Epithelial cell of esophagus (primary cell): ENCODE measurements around the gene FAM131B.

ENCODE experiments used
- DNase-seq: peaks from one replicate; pipeline ENCODE4 v3.0.0; 2010; ENCODE audit warnings: low read depth
- H3K4me3 ChIP-seq: 2 replicates; pipeline ENCODE4 v1.5.1; 2011; ENCODE audit warnings: mild to moderate bottlenecking, low read length, control low read depth
- TF ChIP-seq, protein P1 (sequence below): IDR thresholded peaks from 2 replicates; pipeline ENCODE4 v1.5.1; 2011; ENCODE audit warnings: low read depth, mild to moderate bottlenecking, low read length, control low read depth, inconsistent platforms; ENCODE audit not compliant: insufficient read depth; ENCODE audit errors: missing control alignments

Gene FAM131B

GRCh38 chr7:143361552-143362130 lies 872 bp downstream of the FAM131B start:
- DNase-seq, result no peak
- no peak overlapping the region for H3K4me3 ChIP-seq
- TF ChIP-seq, protein P1, sequence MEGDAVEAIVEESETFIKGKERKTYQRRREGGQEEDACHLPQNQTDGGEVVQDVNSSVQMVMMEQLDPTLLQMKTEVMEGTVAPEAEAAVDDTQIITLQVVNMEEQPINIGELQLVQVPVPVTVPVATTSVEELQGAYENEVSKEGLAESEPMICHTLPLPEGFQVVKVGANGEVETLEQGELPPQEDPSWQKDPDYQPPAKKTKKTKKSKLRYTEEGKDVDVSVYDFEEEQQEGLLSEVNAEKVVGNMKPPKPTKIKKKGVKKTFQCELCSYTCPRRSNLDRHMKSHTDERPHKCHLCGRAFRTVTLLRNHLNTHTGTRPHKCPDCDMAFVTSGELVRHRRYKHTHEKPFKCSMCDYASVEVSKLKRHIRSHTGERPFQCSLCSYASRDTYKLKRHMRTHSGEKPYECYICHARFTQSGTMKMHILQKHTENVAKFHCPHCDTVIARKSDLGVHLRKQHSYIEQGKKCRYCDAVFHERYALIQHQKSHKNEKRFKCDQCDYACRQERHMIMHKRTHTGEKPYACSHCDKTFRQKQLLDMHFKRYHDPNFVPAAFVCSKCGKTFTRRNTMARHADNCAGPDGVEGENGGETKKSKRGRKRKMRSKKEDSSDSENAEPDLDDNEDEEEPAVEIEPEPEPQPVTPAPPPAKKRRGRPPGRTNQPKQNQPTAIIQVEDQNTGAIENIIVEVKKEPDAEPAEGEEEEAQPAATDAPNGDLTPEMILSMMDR, result no peak

DNA sequence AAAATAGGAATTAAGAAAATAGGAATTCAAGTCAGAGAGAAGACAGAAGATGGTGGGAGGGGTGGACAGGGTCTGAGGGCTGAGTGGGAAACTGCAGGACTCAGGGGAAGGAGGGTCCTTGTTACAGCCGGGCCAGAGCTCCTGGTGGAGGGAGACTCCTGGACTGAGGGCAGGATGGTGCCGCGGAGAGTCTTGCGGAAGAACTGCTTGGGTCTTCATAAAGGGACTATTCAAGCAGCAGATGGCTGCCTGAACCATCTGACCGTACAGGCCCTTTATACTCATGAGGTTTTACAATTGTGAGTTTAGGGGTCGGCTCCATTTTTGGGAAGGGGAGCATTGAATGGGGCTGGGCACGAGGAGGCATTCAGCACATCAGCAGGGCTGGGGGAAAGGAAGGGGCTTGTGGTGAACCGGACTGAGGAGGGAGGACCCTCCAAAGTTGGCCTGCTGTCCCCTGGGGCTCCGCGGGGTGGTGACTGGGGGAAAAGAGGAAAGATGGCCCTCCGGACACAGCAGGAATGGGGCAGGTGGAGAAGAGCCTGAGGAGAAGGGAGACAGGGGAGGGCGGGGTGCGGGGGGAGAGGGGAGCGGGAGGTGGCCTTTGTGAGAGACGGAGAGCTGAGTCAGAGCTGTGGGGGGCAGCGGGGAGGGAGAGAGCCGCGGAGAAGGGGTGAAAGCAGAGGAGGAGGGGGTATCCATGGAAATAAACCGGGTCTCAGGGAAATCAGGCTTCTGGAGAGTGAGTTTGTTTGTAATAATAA lies 1.5 kb downstream of the FAM131B start:
- H3K4me3 ChIP-seq, result no peak overlapping the region
- TF ChIP-seq, protein P1, result no peak
- no peak for DNase-seq

GRCh38 chr7:143359771-143360353 lies 2.7 kb downstream of the FAM131B start:
- H3K4me3 ChIP-seq, result no peak overlapping the region
- no peak for DNase-seq
- TF ChIP-seq, protein P1, result no peak

- H3K4me3 ChIP-seq, result no peak overlapping the region
- TF ChIP-seq, protein P1, result no peak
- DNase-seq, result no peak
Observed at GRCh38 chr7:143358626-143359025, 3.9 kb downstream of the FAM131B start.

DNA sequence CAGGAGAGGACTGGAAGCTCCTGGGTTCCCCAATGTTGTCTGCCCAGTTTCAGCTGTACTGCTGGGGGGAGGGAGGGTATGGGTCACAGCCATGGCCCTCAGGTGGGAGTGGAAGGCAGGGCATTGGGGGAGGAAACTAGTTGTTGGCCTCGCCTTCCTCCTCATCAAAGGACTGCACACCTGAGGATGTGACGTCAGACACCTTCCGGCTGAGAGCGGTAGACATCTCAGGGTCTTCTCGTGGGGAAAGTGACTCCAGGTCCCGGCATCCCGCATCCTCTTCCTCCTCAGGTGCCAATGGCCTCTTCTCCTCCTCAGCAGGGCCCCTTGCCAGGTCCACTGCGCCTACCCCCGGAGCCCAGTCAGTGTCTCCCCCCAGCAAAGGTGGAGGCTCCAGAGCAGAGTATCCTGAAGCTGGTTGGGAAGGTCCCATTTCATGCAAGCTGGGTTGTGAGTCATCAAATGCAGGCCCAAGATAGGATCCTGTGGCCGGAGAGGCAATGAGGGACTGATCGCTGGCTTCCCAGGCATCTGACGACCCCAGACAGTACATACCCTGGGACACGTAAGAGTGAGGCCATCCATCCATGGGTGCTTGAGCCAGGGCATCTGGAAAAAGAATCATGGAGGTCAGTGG lies 6.0 kb downstream of the FAM131B start:
- H3K4me3 ChIP-seq, result no peak overlapping the region
- DNase-seq, result no peak
- TF ChIP-seq, protein P1, result no peak

DNA sequence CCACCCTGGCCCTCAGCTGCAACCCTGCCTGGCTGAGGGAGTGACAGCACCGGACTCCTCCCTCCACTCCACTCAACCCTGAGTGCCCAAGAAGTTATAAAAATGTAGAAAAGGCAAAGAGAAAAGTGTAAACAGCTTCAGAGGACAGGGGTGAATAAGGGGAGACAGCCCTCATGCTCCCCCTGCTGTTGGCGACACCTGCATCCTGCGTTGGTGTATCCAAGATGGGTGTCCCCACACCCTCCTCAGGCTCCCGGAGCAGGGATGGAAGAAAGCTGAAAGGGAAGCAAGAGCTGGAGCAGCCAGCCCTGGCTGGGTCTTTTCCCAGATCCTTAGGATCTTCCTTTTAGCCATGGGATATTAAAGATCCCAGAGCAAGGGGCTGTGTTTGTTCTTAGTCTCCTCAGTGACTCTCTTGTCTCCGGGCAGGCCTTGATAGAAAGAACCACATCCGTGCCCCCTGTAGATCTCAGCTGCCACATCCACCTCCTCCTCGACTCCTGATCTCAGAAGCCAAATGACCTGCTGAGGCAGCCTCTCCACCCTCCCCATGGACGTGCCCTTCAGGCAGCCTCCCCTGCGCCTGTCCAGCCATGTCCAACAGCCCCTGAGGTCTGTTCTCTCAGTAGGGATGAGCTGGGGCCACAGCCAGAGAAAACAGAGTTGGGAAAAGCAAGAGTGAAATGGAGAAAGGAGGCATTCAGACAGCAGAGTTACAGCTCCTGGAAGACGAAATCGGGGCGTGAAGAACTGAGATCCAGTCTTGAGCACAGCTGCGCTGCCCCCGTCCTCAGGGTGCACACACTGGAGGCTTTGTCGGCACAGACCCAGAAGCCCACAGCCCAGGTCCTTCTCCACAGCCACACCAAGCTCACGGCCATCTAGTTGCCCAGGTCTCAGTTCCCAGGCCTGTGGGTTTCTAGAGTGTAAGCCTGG lies 6.8 kb downstream of the FAM131B start:
- DNase-seq, result no peak
- TF ChIP-seq, protein P1, result no peak
- no peak overlapping the region for H3K4me3 ChIP-seq
